ENCODE measurements around the gene SCYL3.
"Not testable (repeated sequence)": the region's sequence is repeated elsewhere in the genome, so short reads cannot be mapped to it uniquely, and the experiment has no call there.

SCYL3 gene

GRCh38 chr1:169896013-169896412, 2.3 kb upstream of the SCYL3 start:
- FAIRE-seq: no peak

DNA sequence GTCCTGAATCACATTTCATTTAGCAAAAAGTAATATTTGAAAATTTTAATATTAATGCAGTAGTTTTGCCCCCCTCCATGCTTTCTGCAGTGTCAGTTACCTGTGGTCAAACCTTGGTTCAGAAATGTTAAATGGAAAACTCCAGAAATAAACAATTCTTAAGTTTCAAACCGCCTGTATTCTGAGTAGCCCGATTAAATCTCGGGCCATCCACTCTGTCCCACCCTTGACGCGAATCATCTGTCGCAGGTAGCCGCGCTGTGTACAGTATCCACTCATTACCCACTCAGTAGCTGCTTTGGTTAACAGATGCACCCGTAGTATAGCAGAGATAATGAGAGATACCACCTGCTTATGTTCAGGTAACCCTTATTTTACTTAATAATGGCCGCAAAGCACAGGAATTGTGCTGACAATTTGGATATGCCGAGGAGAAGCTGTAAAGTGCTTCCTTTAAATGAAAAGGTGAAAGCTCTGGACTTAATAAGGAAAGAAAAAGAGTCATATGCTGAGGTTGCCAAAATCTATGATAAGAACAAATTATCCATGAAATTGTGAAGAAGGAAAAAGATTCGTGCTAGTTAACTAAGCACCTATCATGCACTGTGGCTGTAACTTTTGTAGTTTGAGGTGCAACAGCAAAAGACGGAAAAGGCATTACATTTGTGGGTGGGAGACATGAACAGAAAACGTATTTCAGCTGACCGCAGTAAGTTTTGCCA, 889 bp upstream of the SCYL3 start:
- FAIRE-seq: no peak

GRCh38 chr1:169892927-169893644, 610 bp downstream of the SCYL3 start:
- no peak for FAIRE-seq

- no peak for FAIRE-seq
Measured at GRCh38 chr1:169892176-169892926, 1.3 kb downstream of the SCYL3 start.

DNA sequence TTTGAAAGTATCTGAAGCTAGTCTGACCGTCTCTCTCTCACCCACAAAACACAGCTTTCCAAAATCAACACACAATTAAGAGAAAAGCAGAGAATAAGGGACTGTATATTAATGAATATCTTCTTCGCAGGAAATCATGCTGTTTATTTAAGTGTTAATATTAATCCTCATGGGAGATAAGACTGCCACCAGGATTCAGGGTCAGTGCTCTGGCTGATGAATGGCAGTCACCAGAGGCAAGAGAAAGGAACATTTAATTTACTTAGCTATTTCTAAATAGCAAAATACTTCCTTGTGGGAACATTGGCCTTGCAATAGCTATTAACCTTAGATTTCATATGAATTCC, 2.2 kb downstream of the SCYL3 start:
- no peak for FAIRE-seq

DNA sequence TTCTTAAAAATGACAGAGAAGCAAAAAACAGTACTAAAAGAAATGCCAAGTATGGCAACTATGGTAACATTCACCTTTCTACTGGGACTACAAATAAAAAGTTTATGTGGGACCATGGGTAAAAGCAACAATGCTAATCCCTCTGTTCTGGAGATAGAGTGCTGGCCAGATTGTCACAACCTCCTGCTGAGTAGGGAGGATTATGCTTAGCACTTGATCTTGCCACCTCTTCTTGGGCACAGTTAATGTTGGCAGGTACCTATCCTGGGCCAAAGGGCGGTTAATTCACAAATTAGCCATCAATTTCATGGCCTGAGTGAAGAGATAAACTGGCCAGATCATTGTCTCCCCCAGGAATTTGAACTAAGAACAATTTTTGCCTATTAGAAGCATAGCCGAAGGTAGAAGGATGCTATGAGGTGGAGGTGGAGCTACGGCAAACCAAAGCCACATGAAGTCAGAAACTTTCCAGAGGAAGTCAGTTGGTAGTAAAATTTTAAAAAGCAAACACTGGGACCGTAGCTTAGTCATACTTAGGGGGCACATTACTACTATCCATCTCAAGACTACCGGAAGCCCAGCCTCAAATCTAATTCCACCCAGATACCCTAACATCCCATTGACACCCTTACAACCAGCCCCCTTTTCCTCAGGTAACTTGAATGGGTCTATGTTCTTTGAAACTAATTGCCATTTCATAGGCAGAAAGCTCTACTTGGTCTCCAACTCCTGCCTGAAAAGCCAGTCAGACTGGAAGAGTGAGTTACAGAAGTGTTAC, 2.7 kb downstream of the SCYL3 start:
- FAIRE-seq: no peak

DNA sequence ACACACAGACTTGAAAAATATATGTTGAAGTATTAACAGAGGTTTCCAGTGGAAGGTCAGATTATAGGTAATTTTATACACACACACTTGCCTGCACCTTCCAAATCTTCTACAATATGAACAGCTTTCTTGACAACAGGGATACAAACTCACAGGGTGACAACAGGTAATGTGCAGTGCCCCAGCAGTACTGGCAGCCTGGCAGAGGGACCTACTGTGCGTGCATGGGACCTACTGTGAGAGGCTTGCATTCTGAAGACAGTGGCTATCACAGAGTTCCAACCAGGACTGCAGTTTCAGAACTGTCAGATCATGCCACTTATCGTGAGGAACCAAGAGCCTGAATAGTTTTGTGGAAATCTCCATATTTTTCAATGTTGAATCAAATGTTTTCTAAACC, 3.8 kb downstream of the SCYL3 start:
- no peak for FAIRE-seq

DNA sequence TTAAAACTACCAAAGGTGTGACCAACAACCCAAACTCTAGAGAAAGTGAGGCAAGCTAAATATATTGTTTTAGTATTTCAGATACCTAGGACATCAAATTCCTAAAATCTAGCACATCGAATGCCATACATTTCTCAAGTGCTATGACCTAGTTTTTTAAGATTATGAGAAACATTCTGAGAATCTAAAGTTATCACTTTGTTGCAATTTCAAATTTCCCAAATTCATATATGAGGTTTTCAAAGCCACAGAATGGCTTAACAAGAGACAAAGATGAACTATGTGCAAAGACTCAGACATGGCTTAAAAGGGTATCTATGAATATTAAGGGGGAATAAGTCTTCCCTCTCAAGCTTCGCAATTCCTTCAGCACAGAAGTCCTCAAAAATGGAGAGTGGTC, 6.8 kb downstream of the SCYL3 start:
- no peak for FAIRE-seq

- FAIRE-seq: no peak
Measured at GRCh38 chr1:169886422-169886821, 7.3 kb downstream of the SCYL3 start.

DNA sequence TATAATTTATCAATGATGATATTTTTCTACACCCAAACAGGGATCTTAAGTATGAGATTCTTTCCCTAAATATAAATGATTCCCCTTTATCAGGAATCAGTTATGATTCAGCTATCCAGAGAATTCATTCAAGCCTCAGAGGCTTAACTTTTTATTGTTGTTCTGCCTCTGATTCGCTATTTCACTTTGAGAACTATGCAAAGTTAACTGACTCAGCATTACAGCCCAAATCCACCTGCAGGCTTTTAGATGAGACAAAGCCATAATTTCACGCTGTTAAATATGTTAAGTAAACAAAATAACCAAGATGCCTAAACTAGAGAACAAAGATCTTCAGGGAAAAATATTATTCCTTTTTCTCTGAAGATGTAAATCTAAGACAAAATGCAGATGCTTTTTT, 8.5 kb downstream of the SCYL3 start:
- no peak for FAIRE-seq

DNA sequence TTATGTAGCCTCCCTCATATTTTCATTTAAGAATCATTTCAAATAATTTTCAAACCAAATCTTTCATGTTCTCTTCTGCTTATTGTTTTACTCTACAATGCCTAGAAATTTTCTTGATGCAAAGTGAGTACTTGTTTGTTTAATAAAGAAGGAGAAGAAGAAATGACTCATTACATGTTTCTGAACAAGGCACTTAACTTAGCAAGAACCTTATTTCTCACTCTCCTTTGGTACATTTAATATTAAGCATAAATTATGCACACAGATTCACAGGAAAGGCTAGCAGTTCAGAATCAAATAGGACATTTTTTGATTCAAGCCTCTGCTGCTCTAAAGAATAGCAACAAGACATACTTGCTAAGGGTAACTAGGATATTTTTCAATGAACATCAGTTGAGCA, 9.1 kb downstream of the SCYL3 start:
- FAIRE-seq: no peak

- FAIRE-seq: no peak
Measured at GRCh38 chr1:169882039-169882511, 11.6 kb downstream of the SCYL3 start.

GRCh38 chr1:169879034-169879840, 14.5 kb downstream of the SCYL3 start:
- FAIRE-seq: no peak

- no peak for FAIRE-seq
Measured at GRCh38 chr1:169878498-169878897, 15.2 kb downstream of the SCYL3 start.

DNA sequence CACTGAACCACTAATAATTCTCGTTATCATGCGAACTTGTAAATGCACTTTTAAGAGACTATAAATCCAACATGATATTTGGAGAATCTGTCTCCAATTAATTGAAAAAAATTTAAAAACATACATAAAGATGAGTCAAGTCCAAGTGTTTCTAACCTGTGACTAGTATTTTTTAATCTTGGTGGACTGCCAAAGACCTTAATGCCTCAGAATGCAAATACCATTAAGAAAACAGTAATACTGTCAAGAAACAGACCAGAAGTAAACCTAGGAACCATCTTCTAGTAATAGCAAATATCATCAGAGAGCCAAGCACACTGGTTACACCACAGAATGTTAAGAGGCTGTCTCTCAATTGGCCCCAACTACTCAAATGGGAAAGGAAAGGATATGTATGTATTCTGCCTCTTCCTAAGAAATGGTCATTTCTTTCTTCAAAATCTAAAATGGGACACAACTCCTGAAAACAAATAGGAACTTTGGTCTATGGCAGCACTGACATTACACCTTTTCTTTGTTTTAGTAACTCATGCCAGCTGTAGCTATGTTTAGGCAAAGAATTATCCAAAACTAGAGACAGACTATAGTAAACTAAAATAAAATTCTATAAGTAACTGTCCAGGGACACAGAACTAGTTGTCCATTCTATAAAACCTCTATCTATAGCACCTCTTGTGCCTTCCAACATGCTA, 15.8 kb downstream of the SCYL3 start:
- no peak for FAIRE-seq

- no peak for FAIRE-seq
Measured at GRCh38 chr1:169874229-169874628, 19.5 kb downstream of the SCYL3 start.

GRCh38 chr1:169873582-169874199, 20.0 kb downstream of the SCYL3 start:
- no peak for FAIRE-seq

- FAIRE-seq: no peak
Measured at GRCh38 chr1:169872906-169873305, 20.8 kb downstream of the SCYL3 start.

GRCh38 chr1:169871988-169872387, 21.7 kb downstream of the SCYL3 start:
- FAIRE-seq: not testable (repeated sequence)

GRCh38 chr1:169869426-169869825, 24.3 kb downstream of the SCYL3 start:
- FAIRE-seq: no peak

GRCh38 chr1:169868978-169869377, 24.7 kb downstream of the SCYL3 start:
- FAIRE-seq: no peak

All from islet of Langerhans (tissue), 1 donor.